Measurements from ENCODE around the gene HNRNPM. TPM values are rescaled to one million over a fixed set of nuclear protein-coding genes. Genes with fewer than 3 reads are reported as not detected.

HNRNPM gene
- total RNA-seq, result 79.1 and 103 TPM in 2 replicates
- polyA plus RNA-seq, result 106 and 246 TPM in 2 replicates

DNA sequence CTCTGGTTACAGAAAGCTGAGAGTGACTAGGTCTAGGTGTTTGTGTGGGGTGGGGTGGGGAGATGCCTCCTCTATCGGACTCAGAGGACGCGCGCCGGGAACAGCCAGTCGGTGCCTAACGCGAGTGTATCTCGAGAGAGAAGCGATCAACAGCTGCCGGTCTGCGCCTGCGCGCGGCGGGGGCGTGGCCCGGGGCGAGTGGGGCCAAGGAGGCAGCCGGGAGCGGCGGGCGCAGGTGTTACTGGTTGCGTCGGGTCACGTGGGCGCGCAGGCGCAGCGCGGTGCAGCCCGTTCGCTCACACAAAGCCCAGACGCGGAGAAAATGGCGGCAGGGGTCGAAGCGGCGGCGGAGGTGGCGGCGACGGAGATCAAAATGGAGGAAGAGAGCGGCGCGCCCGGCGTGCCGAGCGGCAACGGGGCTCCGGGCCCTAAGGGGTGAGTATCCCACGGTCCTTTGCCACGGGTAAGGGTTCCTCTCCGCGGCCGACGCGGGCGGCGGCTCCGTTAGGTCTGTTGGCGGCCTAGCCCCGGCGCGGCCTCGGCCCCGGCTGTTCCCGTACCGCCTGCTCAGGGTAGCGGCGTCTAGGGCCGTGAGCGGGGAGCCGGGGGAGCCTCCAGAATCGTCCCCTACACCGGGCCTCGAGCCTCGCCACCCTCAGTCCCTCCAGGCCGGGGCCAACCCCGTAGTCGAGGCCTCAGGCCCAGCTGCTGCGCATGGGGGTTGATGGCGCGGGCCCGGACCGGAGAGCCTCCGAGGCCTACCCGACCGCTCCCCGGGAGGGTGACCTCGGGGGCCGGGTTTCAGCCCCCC, at the start of gene HNRNPM:
Gene HNRNPM (plus strand): TSS at position 299 of the 811 bp plus-strand sequence. CDS start 24 bp downstream, at position 323.
- H3K27me3 ChIP-seq, result no peaks in the 10 kb centered on the region
- TF ChIP-seq, protein P1, sequence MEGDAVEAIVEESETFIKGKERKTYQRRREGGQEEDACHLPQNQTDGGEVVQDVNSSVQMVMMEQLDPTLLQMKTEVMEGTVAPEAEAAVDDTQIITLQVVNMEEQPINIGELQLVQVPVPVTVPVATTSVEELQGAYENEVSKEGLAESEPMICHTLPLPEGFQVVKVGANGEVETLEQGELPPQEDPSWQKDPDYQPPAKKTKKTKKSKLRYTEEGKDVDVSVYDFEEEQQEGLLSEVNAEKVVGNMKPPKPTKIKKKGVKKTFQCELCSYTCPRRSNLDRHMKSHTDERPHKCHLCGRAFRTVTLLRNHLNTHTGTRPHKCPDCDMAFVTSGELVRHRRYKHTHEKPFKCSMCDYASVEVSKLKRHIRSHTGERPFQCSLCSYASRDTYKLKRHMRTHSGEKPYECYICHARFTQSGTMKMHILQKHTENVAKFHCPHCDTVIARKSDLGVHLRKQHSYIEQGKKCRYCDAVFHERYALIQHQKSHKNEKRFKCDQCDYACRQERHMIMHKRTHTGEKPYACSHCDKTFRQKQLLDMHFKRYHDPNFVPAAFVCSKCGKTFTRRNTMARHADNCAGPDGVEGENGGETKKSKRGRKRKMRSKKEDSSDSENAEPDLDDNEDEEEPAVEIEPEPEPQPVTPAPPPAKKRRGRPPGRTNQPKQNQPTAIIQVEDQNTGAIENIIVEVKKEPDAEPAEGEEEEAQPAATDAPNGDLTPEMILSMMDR (IDR thresholded peaks at IDR 0.05; ENCODE audit: low read depth, low read length), result no peak

GRCh38 chr19:8395621-8396082, 49.1 kb upstream of the HNRNPM start:
- Histone ChIP-seq H3K4me3 (no peak overlapping the region), H3K27me3 (no peaks in the 10 kb centered on the region), H3K4me1 (ENCODE audit: low read depth) (no peaks in the 10 kb centered on the region), H3K36me3 (no peaks in the 10 kb centered on the region), H3K9me3 (ENCODE audit: low read depth) (no peaks in the 10 kb centered on the region), H3K27ac (no peak overlapping the region)
- DNase-seq (ENCODE audit: low read depth in 1 of 2, low spot score in 1 of 2), result no peak
- TF ChIP-seq, protein P1 (IDR thresholded peaks at IDR 0.05; ENCODE audit: low read depth, low read length), result no peak

More for the DNA sequence above, at the start of gene HNRNPM:
- Histone ChIP-seq H3K4me1 (ENCODE audit: low read depth) (peaks cover 32% of the 10 kb centered on the region), H3K4me3 (peak within 1 kb of the TSS; percentile 99), H3K9me3 (ENCODE audit: low read depth) (no peaks in the 10 kb centered on the region), H3K27ac (peak within 1 kb of the TSS; percentile 99), H3K36me3 (peaks cover 8% of the 10 kb centered on the region)
- peak; percentile 98 to 99 for DNase-seq (ENCODE audit: low read depth in 1 of 2, low spot score in 1 of 2)

DNA sequence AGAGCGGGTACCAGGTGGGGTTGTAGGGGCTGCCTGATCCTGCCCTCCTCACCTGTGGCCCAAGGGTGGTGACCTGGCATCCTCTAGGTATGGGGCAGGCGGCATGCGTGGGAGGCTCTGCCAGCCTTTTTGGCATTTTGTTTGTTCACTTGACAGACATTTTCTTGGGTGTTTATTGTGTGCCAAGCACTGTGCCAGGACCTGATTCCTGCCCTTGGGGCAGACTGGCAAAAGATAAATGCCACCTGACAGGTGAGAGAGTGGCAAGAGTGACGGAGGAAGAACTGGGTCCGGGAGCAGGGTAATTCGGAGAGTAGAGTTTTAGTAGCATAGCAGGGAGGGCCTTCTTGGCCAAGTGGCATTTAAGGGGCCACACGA, 48.6 kb upstream of the HNRNPM start:
- no peak overlapping the region for H3K4me3 ChIP-seq
- no peaks in the 10 kb centered on the region for H3K4me1 ChIP-seq (ENCODE audit: low read depth)
- TF ChIP-seq, protein P1 (IDR thresholded peaks at IDR 0.05; ENCODE audit: low read depth, low read length), result no peak
- no peak overlapping the region for H3K27ac ChIP-seq
- no peaks in the 10 kb centered on the region for H3K36me3 ChIP-seq
- no peak for DNase-seq (ENCODE audit: low read depth in 1 of 2, low spot score in 1 of 2)
- no peaks in the 10 kb centered on the region for H3K27me3 ChIP-seq
- H3K9me3 ChIP-seq (ENCODE audit: low read depth), result no peaks in the 10 kb centered on the region

- H3K27me3 ChIP-seq, result no peaks in the 10 kb centered on the region
- no peak overlapping the region for H3K27ac ChIP-seq
- DNase-seq (ENCODE audit: low read depth in 1 of 2, low spot score in 1 of 2), result peak; percentile 38 to 70
- H3K4me3 ChIP-seq, result no peak overlapping the region
- H3K36me3 ChIP-seq, result no peaks in the 10 kb centered on the region
- TF ChIP-seq, protein P1 (IDR thresholded peaks at IDR 0.05; ENCODE audit: low read depth, low read length), result peak; percentile 76
- H3K4me1 ChIP-seq (ENCODE audit: low read depth), result no peaks in the 10 kb centered on the region
- H3K9me3 ChIP-seq (ENCODE audit: low read depth), result no peaks in the 10 kb centered on the region
These were observed 48.1 kb upstream of the HNRNPM start for GRCh38 chr19:8396563-8397203.

- TF ChIP-seq, protein P1 (IDR thresholded peaks at IDR 0.05; ENCODE audit: low read depth, low read length), result no peak
- H3K4me3 ChIP-seq, result no peak overlapping the region
- no peaks in the 10 kb centered on the region for H3K9me3 ChIP-seq (ENCODE audit: low read depth)
- no peak overlapping the region for H3K27ac ChIP-seq
- no peak for DNase-seq (ENCODE audit: low read depth in 1 of 2, low spot score in 1 of 2)
- H3K27me3 ChIP-seq, result no peaks in the 10 kb centered on the region
- no peaks in the 10 kb centered on the region for H3K4me1 ChIP-seq (ENCODE audit: low read depth)
- H3K36me3 ChIP-seq, result peaks cover 5% of the 10 kb centered on the region
These were observed 47.5 kb upstream of the HNRNPM start for GRCh38 chr19:8397271-8397670.
